Psoas muscle (tissue), 8 donors: ENCODE results near the gene MOV10L1. TPM values are rescaled to one million over a fixed set of nuclear protein-coding genes. Genes with fewer than 3 reads are reported as not detected.

Experiments
- ATAC-seq, 4 donors: fragments of 200-7000 bp; cut with Tn5 transposase; one replicate each; pipeline ENCODE4 v1.9.1; 2020; ENCODE audit warnings: moderate library complexity in 3 of 4, mild to moderate bottlenecking in 2 of 4
- DNase-seq, 2 donors: peaks; one replicate each; pipeline ENCODE4 v3.0.0-alpha.2; 2020
- H3K27ac ChIP-seq: fragments of 200-600 bp; one replicate; pipeline ENCODE4 v1.8.0; 2022
- H3K27me3 ChIP-seq, 3 donors: fragments of 200-600 bp in 1 of 3; one replicate each; pipeline versions ENCODE4 v1.6.1 to v1.8.0; 2013 to 2022; ENCODE audit warnings: low read length in 2 of 3, mild to moderate bottlenecking in 2 of 3, moderate library complexity in 1 of 3; ENCODE audit not compliant: insufficient read depth in 3 of 3
- H3K36me3 ChIP-seq, 2 donors: fragments of 200-600 bp in 1 of 2; one replicate each; pipeline versions ENCODE4 v1.6.1 to v1.8.0; 2013 to 2022; ENCODE audit warnings: low read depth in 1 of 2, mild to moderate bottlenecking in 1 of 2, moderate library complexity in 1 of 2; ENCODE audit not compliant: insufficient read depth in 1 of 2
- H3K4me1 ChIP-seq: fragments of 200-600 bp; one replicate; pipeline ENCODE4 v1.8.0; 2022
- H3K4me3 ChIP-seq: fragments of 200-600 bp; one replicate; pipeline ENCODE4 v1.8.0; 2022; ENCODE audit warnings: mild to moderate bottlenecking
- H3K9me3 ChIP-seq: fragments of 200-600 bp; one replicate; pipeline ENCODE4 v1.8.0; 2022
- WGBS, 3 donors: extraction: QIAGEN DNeasy Blood & Tissue Kit; methylation state at CpG; one replicate each; pipeline versions ENCODE4 v1.1.6 to v1.1.7; 2013; 5-methylcytosine and 5-hydroxymethylcytosine counted together
- intact Hi-C, 2 donors: fragments of 100-400 bp; cut with DNase I; formaldehyde crosslinking; loops; one replicate each; pipeline versions ENCODE4 v1.11.0 to v1.14.2; 2022
- polyA plus RNA-seq, 3 donors: library from polyadenylated mRNA; stranded (reverse); fragments of 200-250 nt; gene quantifications; one replicate each; pipeline ENCODE4 v1.2.3, GENCODE V29; 2013
- total RNA-seq, 4 donors: library from RNA; stranded (reverse); fragmentation: NEBNext Ultra II Directional in 2 of 4; extraction: Animal tissue kit (Norgen Biotek cat#: 25700) in 2 of 4; gene quantifications; one replicate each; pipeline versions ENCODE4 v1.2.1 to v1.2.4, GENCODE V29; 2021 to 2023
- TF ChIP-seq, protein P1 (sequence below): fragments of 200-600 bp; IDR thresholded peaks from one replicate; pipeline ENCODE4 v1.8.0; 2022; ENCODE audit warnings: antibody characterized with exemption
- donor health status: healthy with polysubstance abuse.
- donor health status: DM: no; HTN: no; CAD: no; lungs with moderate emphysema.
- donor health status: Bipolar disorder and iron deficiency.
- donor health status: healthy.
- donor health status: DM: yes; HTN: yes; CAD: no.
- donor health status: DM: no; HTN: no; CAD: no.
- donor health status: DM: no; HTN: no; CAD: no.
- donor health status: DM: yes; HTN: yes; CAD: no.

MOV10L1 gene
- total and polyA plus RNA-seq, 7 donors = 0.05 to 0.39 (median 0.07) TPM; not detected in 4

DNA sequence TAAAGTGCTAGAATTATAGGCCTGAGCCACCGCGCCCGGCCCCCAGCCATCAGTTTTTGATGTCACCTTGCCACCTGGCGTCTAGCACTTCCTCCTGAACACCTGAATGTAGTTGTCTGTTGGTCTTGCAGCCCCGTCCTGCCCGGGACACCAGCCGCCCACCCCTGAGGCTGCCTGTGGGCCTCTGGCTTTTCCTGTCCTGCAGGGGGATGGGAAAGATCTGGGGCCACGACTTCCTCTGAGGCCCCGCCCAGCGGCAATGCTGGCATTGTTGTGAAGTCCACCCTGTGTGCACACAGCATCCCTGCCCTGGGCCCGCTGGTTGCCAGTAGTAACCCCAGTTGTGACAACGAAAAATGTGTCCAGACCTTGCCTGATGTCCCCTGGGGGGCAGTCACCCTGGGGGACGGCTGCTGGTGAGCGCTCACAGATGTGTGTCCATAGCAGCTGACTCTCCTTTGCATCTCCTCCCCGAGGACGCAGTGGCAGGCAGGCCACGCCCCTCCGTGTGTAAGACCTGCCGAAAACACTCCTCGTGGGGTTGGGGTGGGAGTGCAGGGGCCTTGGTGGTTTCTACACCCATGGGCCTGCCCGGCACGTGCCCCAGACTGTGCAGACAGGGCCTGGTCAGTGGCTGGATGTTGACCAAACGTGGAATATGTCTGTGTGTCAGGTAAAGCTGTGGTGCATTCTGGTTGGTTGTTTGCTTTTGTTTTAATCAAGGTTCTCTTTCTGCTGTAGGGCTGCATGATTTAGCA lies 117.8 kb downstream of the MOV10L1 start:
- no peak overlapping the region for H3K4me3 ChIP-seq
- peaks cover 0 to 86% of the 10 kb centered on the region in 2 donors for H3K36me3 ChIP-seq
- H3K27me3 ChIP-seq = no peaks in the 10 kb centered on the region
- intact Hi-C loops = loop anchor here (2.0 to 10.0 kb wide), 6 partner anchors 35 to 440 kb away; no protein-coding TSS in a partner anchor
- peak overlapping the region; percentile 1 for H3K27ac ChIP-seq
- 60 to 67% (median 61%) methylated on average over 23 of the region's 23 CpGs for WGBS, 3 donors
- DNase-seq (peak in 1 of 2 donors; percentile 56), ATAC-seq (no peak)
- no peaks in the 10 kb centered on the region for H3K9me3 ChIP-seq
- TF ChIP-seq, protein P1, sequence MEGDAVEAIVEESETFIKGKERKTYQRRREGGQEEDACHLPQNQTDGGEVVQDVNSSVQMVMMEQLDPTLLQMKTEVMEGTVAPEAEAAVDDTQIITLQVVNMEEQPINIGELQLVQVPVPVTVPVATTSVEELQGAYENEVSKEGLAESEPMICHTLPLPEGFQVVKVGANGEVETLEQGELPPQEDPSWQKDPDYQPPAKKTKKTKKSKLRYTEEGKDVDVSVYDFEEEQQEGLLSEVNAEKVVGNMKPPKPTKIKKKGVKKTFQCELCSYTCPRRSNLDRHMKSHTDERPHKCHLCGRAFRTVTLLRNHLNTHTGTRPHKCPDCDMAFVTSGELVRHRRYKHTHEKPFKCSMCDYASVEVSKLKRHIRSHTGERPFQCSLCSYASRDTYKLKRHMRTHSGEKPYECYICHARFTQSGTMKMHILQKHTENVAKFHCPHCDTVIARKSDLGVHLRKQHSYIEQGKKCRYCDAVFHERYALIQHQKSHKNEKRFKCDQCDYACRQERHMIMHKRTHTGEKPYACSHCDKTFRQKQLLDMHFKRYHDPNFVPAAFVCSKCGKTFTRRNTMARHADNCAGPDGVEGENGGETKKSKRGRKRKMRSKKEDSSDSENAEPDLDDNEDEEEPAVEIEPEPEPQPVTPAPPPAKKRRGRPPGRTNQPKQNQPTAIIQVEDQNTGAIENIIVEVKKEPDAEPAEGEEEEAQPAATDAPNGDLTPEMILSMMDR = no peak
- peaks cover 28% of the 10 kb centered on the region for H3K4me1 ChIP-seq

DNA sequence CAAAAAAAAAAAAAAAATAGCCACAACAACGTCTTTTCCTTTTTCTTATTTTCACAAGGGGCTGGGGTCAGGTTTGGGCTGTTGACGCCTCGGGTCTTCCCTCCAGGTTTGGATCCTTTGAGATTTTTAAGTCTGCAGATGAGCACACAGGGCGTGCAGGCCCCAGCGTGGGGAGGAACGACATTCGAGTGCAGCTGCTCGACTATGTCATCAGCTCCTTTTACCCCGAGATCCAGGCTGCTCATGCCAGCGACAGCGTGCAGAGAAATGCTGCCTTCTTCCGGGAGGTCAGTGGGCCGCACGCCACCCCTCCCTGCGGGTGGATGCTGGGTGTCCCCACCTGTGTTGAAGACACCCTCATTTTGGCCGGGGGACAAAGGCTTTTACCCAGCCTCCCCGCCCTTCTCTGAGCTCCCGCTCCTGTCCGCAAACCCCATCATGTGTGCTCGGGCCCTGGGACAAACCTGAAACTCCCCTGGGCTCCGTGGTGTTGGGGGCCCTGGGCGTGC lies 118.7 kb downstream of the MOV10L1 start:
- intact Hi-C loops = loop anchor here (2.0 to 10.0 kb wide), 6 partner anchors 34 to 441 kb away; no protein-coding TSS in a partner anchor
- Histone ChIP-seq H3K27ac (peak overlapping the region; percentile 1), H3K9me3 (no peaks in the 10 kb centered on the region), H3K4me3 (no peak overlapping the region), H3K4me1 (peaks cover 26% of the 10 kb centered on the region), H3K27me3 (no peaks in the 10 kb centered on the region), H3K36me3 (peaks cover 0 to 87% of the 10 kb centered on the region in 2 donors)
- ATAC-seq = peak in 1 of 4 donors; percentile 12
- DNase-seq = no peak
- 56 to 62% (median 59%) methylated on average over 22 of the region's 22 CpGs for WGBS, 3 donors
- TF ChIP-seq, protein P1 = no peak

DNA sequence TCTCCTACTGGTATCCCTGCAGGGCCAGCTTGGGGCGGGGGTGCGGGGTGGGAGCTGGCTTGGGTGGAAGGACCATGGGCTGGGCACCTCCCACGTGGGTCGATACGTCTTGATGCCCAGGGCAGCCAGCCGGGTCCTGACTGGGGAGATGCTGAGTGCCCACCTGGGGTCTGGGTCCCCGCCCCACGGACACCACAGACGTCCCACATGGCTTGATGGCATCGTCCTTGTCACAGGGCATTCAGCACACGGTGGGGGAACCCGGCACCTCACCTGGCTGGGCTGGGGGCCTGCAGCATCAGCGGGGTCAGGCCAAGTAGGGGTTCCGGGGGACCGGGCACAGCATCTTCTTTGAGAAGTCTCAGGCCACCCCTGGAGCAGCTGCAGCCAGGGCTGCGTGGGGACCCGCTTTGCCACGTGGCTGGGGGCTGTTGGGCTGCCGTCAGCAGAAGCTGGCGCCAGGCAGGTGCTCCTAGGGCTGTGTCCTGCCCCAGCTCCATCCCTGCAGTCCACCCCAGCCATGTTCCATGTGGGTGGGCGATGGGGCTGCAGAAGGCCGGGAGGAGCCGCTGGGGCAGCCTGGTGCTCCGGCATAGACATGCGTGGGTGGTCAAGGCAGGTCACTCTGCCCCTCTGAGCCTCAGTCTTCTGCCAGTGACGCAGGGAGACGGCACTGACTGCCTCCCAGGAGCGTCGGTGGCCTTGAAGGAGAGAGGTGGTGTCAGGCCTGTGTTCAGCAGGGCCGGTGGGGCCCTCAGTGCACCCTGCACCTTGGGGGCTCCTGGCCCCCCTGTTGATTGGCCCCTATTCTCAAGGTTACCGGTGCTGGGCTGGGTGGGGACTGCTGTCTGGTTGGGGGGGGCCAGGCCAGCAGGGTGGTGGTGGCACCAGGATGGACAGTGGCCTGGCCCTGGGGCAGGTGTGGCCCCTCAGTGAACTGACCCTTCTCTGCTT lies 119.4 kb downstream of the MOV10L1 start:
- Histone ChIP-seq H3K36me3 (peaks cover 0 to 87% of the 10 kb centered on the region in 2 donors), H3K27ac (no peak overlapping the region), H3K27me3 (no peaks in the 10 kb centered on the region), H3K9me3 (no peaks in the 10 kb centered on the region), H3K4me3 (no peak overlapping the region), H3K4me1 (peaks cover 26% of the 10 kb centered on the region)
- ATAC-seq = peak; percentile 1 to 6 (median 2)
- 72 to 82% (median 72%) methylated on average over 30 to 31 of the region's 31 CpGs for WGBS, 3 donors
- TF ChIP-seq, protein P1 = no peak
- intact Hi-C loops = loop anchor here (2.0 to 10.0 kb wide), 6 partner anchors 33 to 442 kb away; no protein-coding TSS in a partner anchor
- peak in 1 of 2 donors; percentile 55 for DNase-seq

DNA sequence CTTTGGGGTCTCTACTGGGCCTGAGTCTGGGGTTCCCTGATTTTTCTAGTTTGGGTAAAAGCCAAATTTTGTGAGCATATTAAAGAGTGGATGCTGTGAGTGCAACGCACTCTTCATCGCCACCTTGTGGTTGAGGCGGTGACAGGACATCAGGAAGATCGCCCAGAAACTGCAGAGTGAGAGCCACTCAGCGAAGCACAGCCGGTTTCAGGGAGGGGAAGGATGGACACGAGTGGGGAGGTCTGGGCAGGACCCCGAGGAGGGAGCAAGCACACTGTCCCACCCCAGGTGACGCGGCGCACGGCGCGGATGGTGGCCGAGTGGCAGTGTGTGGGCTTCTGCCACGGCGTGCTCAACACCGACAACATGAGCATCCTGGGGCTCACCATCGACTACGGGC lies 120.1 kb downstream of the MOV10L1 start:
- WGBS, 3 donors = 60 to 67% (median 63%) methylated on average over 19 to 20 of the region's 20 CpGs
- intact Hi-C loops = loop anchor here (2.0 to 10.0 kb wide), 6 partner anchors 32 to 443 kb away; no protein-coding TSS in a partner anchor
- TF ChIP-seq, protein P1 = peak; percentile 78

More for the DNA sequence above, 120.1 kb downstream of the MOV10L1 start:
- Histone ChIP-seq H3K27me3 (no peaks in the 10 kb centered on the region), H3K27ac (no peak overlapping the region), H3K4me3 (no peak overlapping the region), H3K36me3 (peaks cover 0 to 88% of the 10 kb centered on the region in 2 donors), H3K9me3 (no peaks in the 10 kb centered on the region), H3K4me1 (peaks cover 23% of the 10 kb centered on the region)
- ATAC-seq (peak; percentile 34 to 60 (median 44)), DNase-seq (peak; percentile 69 to 84)
